ENCODE results near the gene ATL2. TPM values are rescaled to one million over a fixed set of nuclear protein-coding genes. Genes with fewer than 3 reads are reported as not detected.

The ATL2 gene
- total and polyA plus RNA-seq, 2 of the 8 experiments (the other 6 are each of a cell fraction or from before 2014, with no cell fraction given), result 38.8 to 84.6 TPM

- TF ChIP-seq BRCA1 (IDR thresholded peaks at IDR 0.05; ENCODE audit: low read depth, low read length) (no peak), SIRT6 (IDR thresholded peaks at IDR 0.05; ENCODE audit: low read length) (no peak), SAP30 (IDR thresholded peaks at IDR 0.05; ENCODE audit: insufficient read depth, insufficient replicate concordance, low read length) (no peak), BACH1 (IDR thresholded peaks at IDR 0.05; ENCODE audit: low read length) (no peak), RAD21 (IDR thresholded peaks at IDR 0.05 in 1 of 2, conservative IDR thresholded peaks at IDR 0.05 in 1 of 2; ENCODE audit: low read depth in 2 of 2, low read length in 2 of 2) (no peak), SP2 (IDR thresholded peaks at IDR 0.05; ENCODE audit: low read length) (no peak)
- TF ChIP-seq, protein P1, sequence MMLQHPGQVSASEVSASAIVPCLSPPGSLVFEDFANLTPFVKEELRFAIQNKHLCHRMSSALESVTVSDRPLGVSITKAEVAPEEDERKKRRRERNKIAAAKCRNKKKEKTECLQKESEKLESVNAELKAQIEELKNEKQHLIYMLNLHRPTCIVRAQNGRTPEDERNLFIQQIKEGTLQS (IDR thresholded peaks at IDR 0.05; ENCODE audit: insufficient read depth, low read depth, low read length), result no peak
These were observed 92.1 kb downstream of the ATL2 start (continued) for GRCh38 chr2:38284971-38285370.

All from H1 (cell line).